Tongue (tissue), 3 donors: ENCODE data around the gene TDRD7. TPM values are rescaled to one million over a fixed set of nuclear protein-coding genes. Genes with fewer than 3 reads are reported as not detected.

ENCODE experiments used
- DNase-seq: peaks from one replicate; pipeline ENCODE4 v3.0.0-alpha.2; 2015
- small RNA-seq: library from RNA; depleted of rRNA; stranded (forward); fragments of <200 nt; gene quantifications from one replicate; pipeline ENCODE3, GENCODE V24; 2014; ENCODE audit warnings: low replicate concordance
- total RNA-seq: library from RNA; depleted of rRNA; stranded (reverse); fragments of >200 nt; gene quantifications from one replicate; pipeline ENCODE4 v1.2.3, GENCODE V29; 2014

The TDRD7 gene
- total RNA-seq, 1 donor from 2014 or later = 10.4 TPM

DNA sequence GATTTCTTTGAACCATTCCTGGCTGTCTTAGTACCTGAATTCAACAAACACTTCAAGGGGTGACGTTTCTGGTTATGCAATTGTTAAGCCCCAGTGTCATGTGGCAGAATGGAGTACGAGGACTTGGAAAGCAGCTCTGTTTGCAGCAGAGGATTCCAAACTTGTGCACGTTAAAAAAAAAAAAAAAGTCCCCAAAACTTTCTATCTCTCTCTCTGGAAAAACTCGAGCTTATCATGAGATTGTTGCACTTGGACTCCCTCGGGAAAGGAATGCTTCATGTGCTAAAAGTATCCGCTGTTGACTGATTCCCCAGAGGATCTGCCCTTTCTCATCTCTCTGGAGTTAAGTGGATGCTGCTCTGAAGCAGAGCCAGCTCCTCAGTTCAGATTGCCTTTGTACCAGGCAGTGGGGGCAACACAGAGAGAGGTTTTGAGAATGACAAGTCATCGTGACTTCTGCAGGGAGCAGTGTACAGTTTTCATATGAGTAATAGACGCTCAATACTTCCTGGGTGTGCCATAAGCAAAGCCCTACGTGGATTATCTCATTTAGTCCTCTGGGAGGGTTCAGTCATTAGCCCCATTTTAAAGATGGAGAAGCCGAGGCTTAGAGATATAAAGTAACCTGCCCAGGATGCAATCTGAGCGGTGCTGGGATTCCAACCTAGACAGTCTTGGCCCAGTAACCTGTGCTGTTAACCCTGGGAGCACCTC is 117.6 kb downstream of the TDRD7 start:
- DNase-seq = peak; percentile 60

DNA sequence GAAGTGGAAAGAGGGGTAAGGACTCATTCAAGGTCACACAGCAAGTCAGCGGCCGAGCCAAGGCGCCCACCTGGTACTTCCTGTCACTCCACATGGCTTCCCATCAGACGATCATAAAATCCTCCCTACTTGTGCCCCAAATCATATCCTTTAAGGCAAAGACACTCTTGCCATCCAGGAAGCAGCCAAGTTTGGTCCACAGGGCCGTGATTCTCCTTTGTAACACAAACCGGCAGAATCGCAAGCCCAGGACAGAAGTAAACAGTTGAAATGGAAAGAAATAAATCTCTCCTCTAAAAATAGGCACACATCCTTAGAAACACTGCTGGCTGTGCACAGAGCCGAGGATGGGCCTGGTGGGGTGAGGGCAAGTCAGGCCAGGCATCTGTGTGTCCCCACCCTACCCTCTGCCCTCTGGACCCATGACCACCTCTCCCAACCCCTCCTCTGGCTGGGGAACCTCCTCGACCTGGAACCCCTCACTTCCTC is 120.0 kb downstream of the TDRD7 start:
- DNase-seq = no peak

GRCh38 chr9:97534185-97534584 is 122.3 kb downstream of the TDRD7 start:
- no peak for DNase-seq

DNA sequence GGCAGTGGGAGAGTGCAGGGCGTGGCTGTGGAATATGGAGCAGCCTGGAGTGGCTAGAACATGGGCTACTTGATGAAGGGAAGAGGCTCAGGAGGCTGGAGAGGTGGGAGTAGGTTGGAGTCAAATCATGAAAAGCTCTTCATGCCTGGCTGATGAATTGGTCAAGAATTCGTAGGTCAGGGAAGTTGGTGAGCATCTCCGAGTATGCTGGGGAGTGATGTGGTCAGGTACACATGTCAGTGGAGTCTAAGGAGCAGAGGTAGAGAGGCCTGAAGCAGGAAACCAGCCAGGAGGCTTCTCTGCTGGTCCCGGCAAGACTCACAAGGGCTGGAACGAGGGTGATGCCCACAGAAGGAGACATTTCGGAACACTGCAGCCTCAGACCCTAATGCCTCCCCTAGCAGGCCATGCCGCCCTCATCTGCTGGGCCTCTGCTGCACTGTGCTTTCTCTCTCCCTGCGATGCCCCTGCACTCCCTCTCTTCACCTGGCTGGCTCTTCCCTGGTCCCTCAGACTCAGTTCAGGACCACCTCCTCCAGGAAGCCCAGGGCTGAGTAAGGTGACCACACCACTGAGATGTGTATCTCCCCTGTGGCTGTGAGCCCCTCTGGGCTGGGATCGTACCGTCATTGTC is 123.2 kb downstream of the TDRD7 start:
- no peak for DNase-seq

GRCh38 chr9:97535771-97536170 is 123.9 kb downstream of the TDRD7 start:
- DNase-seq = no peak

GRCh38 chr9:97536480-97536879 is 124.6 kb downstream of the TDRD7 start:
- DNase-seq = no peak

DNA sequence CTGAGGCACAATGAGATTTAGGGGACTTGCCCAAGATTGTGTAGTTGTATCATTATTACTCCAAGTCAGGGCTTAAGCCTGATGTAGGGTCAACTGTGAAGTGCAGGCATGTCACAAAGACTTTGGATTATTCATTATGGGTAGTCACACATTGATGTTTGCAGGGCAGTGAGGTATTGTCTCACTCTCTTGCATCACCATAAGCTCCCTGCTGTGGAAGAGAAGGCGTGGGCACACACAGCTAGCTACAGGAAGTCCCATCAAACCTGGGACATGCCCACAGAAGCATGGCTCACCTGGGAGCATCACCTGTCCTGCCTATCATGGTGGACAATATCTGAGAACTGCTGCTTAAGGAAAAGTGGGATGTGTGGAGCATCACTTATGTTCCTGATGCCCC is 131.7 kb downstream of the TDRD7 start:
- DNase-seq = no peak

GRCh38 chr9:97545486-97545885 is 133.6 kb downstream of the TDRD7 start:
- DNase-seq = no peak

Small RNAs within 50 kb of the gene (small RNA-seq; reads per million reads assigned to genes)
- not detected for gene MIR1302-8

Other genes with a start within 250 kb of the TDRD7 start
- 7.8 TPM for gene CCDC180, start 104.4 kb upstream of the TDRD7 start, total RNA-seq
- gene TMOD1, start 89.6 kb downstream of the TDRD7 start, total RNA-seq = 103 TPM
- 26.7 TPM for gene TSTD2, start 221.3 kb downstream of the TDRD7 start, total RNA-seq
- 50.6 TPM for gene NCBP1, start 221.7 kb downstream of the TDRD7 start, total RNA-seq